ENCODE measurements around the gene SATB2. TPM values are rescaled to one million over a fixed set of nuclear protein-coding genes. Genes with fewer than 3 reads are reported as not detected.

The SATB2 gene
- total and polyA plus RNA-seq, 2 experiments from 2014 or later: 1.6 to 6.0 TPM

GRCh38 chr2:199278099-199278498, 179.6 kb downstream of the SATB2 start:
- no peak overlapping the region for H3K27ac ChIP-seq (ENCODE audit: low read depth)
- no peak for ATAC-seq
- H2AFZ ChIP-seq: no peak overlapping the region
- peaks cover 4% of the 10 kb centered on the region for H3K9me2 ChIP-seq (ENCODE audit: insufficient read depth)
- no peaks in the 10 kb centered on the region for H4K20me1 ChIP-seq (replicated peaks; ENCODE audit: insufficient read depth)
- H3K27me3 ChIP-seq (ENCODE audit: insufficient read depth): no peaks in the 10 kb centered on the region
- H3K36me3 ChIP-seq (ENCODE audit: insufficient read depth): no peaks in the 10 kb centered on the region
- H3K4me2 ChIP-seq: no peak overlapping the region
- H3K27me3 Mint-ChIP-seq (ENCODE audit: insufficient read depth, low read depth, poor library complexity): no peaks in the 10 kb centered on the region
- no peaks in the 10 kb centered on the region for H3K4me1 Mint-ChIP-seq
- peaks cover 8% of the 10 kb centered on the region for H3K9me3 Mint-ChIP-seq
- no peak for DNase-seq (ENCODE audit: low spot score)
- H3K4me1 ChIP-seq (ENCODE audit: insufficient read depth): no peaks in the 10 kb centered on the region
- no peak overlapping the region for H3K4me3 Mint-ChIP-seq
- TF ChIP-seq, protein P1, sequence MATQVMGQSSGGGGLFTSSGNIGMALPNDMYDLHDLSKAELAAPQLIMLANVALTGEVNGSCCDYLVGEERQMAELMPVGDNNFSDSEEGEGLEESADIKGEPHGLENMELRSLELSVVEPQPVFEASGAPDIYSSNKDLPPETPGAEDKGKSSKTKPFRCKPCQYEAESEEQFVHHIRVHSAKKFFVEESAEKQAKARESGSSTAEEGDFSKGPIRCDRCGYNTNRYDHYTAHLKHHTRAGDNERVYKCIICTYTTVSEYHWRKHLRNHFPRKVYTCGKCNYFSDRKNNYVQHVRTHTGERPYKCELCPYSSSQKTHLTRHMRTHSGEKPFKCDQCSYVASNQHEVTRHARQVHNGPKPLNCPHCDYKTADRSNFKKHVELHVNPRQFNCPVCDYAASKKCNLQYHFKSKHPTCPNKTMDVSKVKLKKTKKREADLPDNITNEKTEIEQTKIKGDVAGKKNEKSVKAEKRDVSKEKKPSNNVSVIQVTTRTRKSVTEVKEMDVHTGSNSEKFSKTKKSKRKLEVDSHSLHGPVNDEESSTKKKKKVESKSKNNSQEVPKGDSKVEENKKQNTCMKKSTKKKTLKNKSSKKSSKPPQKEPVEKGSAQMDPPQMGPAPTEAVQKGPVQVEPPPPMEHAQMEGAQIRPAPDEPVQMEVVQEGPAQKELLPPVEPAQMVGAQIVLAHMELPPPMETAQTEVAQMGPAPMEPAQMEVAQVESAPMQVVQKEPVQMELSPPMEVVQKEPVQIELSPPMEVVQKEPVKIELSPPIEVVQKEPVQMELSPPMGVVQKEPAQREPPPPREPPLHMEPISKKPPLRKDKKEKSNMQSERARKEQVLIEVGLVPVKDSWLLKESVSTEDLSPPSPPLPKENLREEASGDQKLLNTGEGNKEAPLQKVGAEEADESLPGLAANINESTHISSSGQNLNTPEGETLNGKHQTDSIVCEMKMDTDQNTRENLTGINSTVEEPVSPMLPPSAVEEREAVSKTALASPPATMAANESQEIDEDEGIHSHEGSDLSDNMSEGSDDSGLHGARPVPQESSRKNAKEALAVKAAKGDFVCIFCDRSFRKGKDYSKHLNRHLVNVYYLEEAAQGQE (IDR thresholded peaks at IDR 0.05; ENCODE audit: unreplicated experiment): no peak
- TF ChIP-seq EZH2phosphoT487 (IDR thresholded peaks at IDR 0.05; ENCODE audit: unreplicated experiment): no peak
- TF ChIP-seq POLR2AphosphoS5 (IDR thresholded peaks at IDR 0.05; ENCODE audit: low read depth): no peak
- TF ChIP-seq JUNB (IDR thresholded peaks at IDR 0.05; ENCODE audit: unreplicated experiment): no peak
- TF ChIP-seq, protein P2, sequence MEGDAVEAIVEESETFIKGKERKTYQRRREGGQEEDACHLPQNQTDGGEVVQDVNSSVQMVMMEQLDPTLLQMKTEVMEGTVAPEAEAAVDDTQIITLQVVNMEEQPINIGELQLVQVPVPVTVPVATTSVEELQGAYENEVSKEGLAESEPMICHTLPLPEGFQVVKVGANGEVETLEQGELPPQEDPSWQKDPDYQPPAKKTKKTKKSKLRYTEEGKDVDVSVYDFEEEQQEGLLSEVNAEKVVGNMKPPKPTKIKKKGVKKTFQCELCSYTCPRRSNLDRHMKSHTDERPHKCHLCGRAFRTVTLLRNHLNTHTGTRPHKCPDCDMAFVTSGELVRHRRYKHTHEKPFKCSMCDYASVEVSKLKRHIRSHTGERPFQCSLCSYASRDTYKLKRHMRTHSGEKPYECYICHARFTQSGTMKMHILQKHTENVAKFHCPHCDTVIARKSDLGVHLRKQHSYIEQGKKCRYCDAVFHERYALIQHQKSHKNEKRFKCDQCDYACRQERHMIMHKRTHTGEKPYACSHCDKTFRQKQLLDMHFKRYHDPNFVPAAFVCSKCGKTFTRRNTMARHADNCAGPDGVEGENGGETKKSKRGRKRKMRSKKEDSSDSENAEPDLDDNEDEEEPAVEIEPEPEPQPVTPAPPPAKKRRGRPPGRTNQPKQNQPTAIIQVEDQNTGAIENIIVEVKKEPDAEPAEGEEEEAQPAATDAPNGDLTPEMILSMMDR (conservative IDR thresholded peaks at IDR 0.05; ENCODE audit: low read depth in 2 of 2): no peak
- no peak for TF ChIP-seq NANOG (IDR thresholded peaks at IDR 0.05; ENCODE audit: borderline replicate concordance)
- TF ChIP-seq, protein P3, sequence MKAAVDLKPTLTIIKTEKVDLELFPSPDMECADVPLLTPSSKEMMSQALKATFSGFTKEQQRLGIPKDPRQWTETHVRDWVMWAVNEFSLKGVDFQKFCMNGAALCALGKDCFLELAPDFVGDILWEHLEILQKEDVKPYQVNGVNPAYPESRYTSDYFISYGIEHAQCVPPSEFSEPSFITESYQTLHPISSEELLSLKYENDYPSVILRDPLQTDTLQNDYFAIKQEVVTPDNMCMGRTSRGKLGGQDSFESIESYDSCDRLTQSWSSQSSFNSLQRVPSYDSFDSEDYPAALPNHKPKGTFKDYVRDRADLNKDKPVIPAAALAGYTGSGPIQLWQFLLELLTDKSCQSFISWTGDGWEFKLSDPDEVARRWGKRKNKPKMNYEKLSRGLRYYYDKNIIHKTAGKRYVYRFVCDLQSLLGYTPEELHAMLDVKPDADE (IDR thresholded peaks at IDR 0.05): no peak
- no peak for TF ChIP-seq STAT1 (IDR thresholded peaks at IDR 0.05; ENCODE audit: unreplicated experiment)
- TF ChIP-seq EZH2 (IDR thresholded peaks at IDR 0.05; ENCODE audit: low read depth, unreplicated experiment): no peak
- no peak for TF ChIP-seq ZNF462 (CRISPR knock-in tag; IDR thresholded peaks at IDR 0.05)
- TF ChIP-seq CREB1 (CRISPR knock-in tag; IDR thresholded peaks at IDR 0.05; ENCODE audit: low read depth): no peak
- TF ChIP-seq ZNF331 (CRISPR knock-in tag; IDR thresholded peaks at IDR 0.05; ENCODE audit: low read depth): no peak
- TF ChIP-seq ZNF114 (CRISPR knock-in tag; IDR thresholded peaks at IDR 0.05): no peak
- no peak overlapping the region for H3K4me3 ChIP-seq
- H3K79me2 ChIP-seq (replicated peaks; ENCODE audit: insufficient read depth): no peaks in the 10 kb centered on the region
- H3F3A ChIP-seq (replicated peaks; ENCODE audit: low read depth): no peaks in the 10 kb centered on the region
- no peak overlapping the region; the same call in 1 of the 2 replicates for H3K27ac Mint-ChIP-seq
- peaks cover 14% of the 10 kb centered on the region for H3K36me3 Mint-ChIP-seq (ENCODE audit: low read depth)
